Vagina (tissue), 2 donors: ENCODE measurements around the gene SLC22A3. TPM values are rescaled to one million over a fixed set of nuclear protein-coding genes. Genes with fewer than 3 reads are reported as not detected.

Experiments
- DNase-seq, 2 donors: peaks; one replicate each; pipeline ENCODE4 v3.0.0-alpha.2; 2017; ENCODE audit errors: extremely low spot score in 2 of 2
- H3K27ac ChIP-seq: fragments of 200-600 bp; sonication (generic); one replicate; pipeline ENCODE4 v1.5.1; 2019
- H3K27me3 ChIP-seq: fragments of 200-600 bp; sonication (generic); one replicate; pipeline ENCODE4 v1.5.1; 2019
- H3K36me3 ChIP-seq, 2 donors: fragments of 200-600 bp; sonication (generic); one replicate each; pipeline ENCODE4 v1.5.1; 2017 to 2019
- H3K4me1 ChIP-seq: fragments of 200-600 bp; sonication (generic); one replicate; pipeline ENCODE4 v1.5.1; 2019
- H3K4me3 ChIP-seq, 2 donors: fragments of 200-600 bp; sonication (generic); 1 replicate in 1 of 2; 2 replicates in 1 of 2; pipeline ENCODE4 v1.5.1; 2016 to 2019
- H3K9me3 ChIP-seq: fragments of 200-600 bp; sonication (generic); one replicate; pipeline ENCODE4 v1.5.1; 2019
- POLR2A ChIP-seq, 2 donors: fragments of 450-650 bp; IDR thresholded peaks; one replicate each; pipeline ENCODE4 v1.6.1; 2017; ENCODE audit warnings: antibody characterized with exemption in 2 of 2, mild to moderate bottlenecking in 2 of 2, moderate library complexity in 2 of 2
- POLR2AphosphoS5 ChIP-seq, 2 donors: sonication (generic); formaldehyde crosslinking; IDR thresholded peaks; one replicate each; pipeline ENCODE4 v1.9.0; 2017; ENCODE audit warnings: antibody characterized with exemption in 2 of 2, mild to moderate bottlenecking in 2 of 2, low read depth in 1 of 2; ENCODE audit not compliant: insufficient read depth in 1 of 2
- intact Hi-C: fragments of 100-400 bp; cut with DNase I; formaldehyde crosslinking; loops from one replicate; pipeline ENCODE4 v1.15.1; 2023
- total RNA-seq: library from RNA; depleted of rRNA; stranded (reverse); fragments of >200 nt; gene quantifications from one replicate; pipeline ENCODE4 v1.2.3, GENCODE V29; 2016
- TF ChIP-seq, protein P1 (sequence below), 3 experiments: fragments of 450-650 bp in 2 of 3; fragments of 200-600 bp in 1 of 3; sonication (generic) in 1 of 3; IDR thresholded peaks; one replicate each; pipeline ENCODE4 v1.5.1; 2017 to 2019; ENCODE audit warnings: antibody characterized with exemption in 3 of 3, mild to moderate bottlenecking in 2 of 3, moderate library complexity in 2 of 3

The SLC22A3 gene
- total RNA-seq, 1 donor from 2014 or later: 16.5 TPM

- Histone ChIP-seq H3K9me3 (no peaks in the 10 kb centered on the region), H3K4me3 (no peak overlapping the region), H3K36me3 (no peaks in the 10 kb centered on the region), H3K27ac (no peak overlapping the region), H3K4me1 (no peaks in the 10 kb centered on the region), H3K27me3 (no peaks in the 10 kb centered on the region)
- TF ChIP-seq, protein P1, sequence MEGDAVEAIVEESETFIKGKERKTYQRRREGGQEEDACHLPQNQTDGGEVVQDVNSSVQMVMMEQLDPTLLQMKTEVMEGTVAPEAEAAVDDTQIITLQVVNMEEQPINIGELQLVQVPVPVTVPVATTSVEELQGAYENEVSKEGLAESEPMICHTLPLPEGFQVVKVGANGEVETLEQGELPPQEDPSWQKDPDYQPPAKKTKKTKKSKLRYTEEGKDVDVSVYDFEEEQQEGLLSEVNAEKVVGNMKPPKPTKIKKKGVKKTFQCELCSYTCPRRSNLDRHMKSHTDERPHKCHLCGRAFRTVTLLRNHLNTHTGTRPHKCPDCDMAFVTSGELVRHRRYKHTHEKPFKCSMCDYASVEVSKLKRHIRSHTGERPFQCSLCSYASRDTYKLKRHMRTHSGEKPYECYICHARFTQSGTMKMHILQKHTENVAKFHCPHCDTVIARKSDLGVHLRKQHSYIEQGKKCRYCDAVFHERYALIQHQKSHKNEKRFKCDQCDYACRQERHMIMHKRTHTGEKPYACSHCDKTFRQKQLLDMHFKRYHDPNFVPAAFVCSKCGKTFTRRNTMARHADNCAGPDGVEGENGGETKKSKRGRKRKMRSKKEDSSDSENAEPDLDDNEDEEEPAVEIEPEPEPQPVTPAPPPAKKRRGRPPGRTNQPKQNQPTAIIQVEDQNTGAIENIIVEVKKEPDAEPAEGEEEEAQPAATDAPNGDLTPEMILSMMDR (IDR thresholded peaks at IDR 0.05): no peak
- TF ChIP-seq POLR2AphosphoS5 (IDR thresholded peaks at IDR 0.05; ENCODE audit: insufficient read depth in 1 of 2, low read depth in 1 of 2) (no peak), POLR2A (IDR thresholded peaks at IDR 0.05) (no peak)
- DNase-seq: no peak
- intact Hi-C loops: no loop called here
Observed at GRCh38 chr6:160420253-160420968, 72.2 kb downstream of the SLC22A3 start.

- intact Hi-C loops: no loop called here
- no peak for TF ChIP-seq POLR2A (IDR thresholded peaks at IDR 0.05)
- no peak for TF ChIP-seq POLR2AphosphoS5 (IDR thresholded peaks at IDR 0.05; ENCODE audit: insufficient read depth in 1 of 2, low read depth in 1 of 2)
- TF ChIP-seq, protein P1 (IDR thresholded peaks at IDR 0.05): no peak
- Histone ChIP-seq H3K4me1 (no peaks in the 10 kb centered on the region), H3K36me3 (no peaks in the 10 kb centered on the region), H3K9me3 (no peaks in the 10 kb centered on the region), H3K4me3 (no peak overlapping the region), H3K27ac (no peak overlapping the region), H3K27me3 (no peaks in the 10 kb centered on the region)
- DNase-seq: no peak
Observed at GRCh38 chr6:160420969-160421556, 72.9 kb downstream of the SLC22A3 start.

DNA sequence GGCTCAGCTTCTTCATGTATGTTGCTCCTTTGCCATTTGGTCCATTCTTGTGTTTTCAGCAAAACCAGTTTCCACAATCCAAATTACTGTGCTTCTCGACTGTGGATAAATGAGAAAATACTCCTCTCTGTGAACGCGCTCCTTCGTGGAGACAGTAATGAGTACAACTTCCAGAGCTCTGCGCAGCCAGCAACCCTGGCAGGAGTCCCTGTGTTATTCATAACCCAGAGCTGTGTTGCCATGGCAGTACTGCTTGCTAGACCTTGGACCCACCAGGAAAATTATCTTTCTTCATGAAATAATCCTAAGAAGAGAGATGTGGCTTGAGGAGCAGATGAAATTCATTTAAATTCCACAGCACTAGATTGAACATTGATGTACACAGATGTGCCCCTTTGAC, 73.7 kb downstream of the SLC22A3 start:
- intact Hi-C loops: no loop called here
- no peaks in the 10 kb centered on the region for H3K27me3 ChIP-seq
- no peak for DNase-seq
- H3K4me1 ChIP-seq: peaks cover 4% of the 10 kb centered on the region
- no peaks in the 10 kb centered on the region for H3K9me3 ChIP-seq
- no peaks in the 10 kb centered on the region for H3K36me3 ChIP-seq
- no peak for TF ChIP-seq POLR2AphosphoS5 (IDR thresholded peaks at IDR 0.05; ENCODE audit: insufficient read depth in 1 of 2, low read depth in 1 of 2)
- no peak for TF ChIP-seq POLR2A (IDR thresholded peaks at IDR 0.05)
- TF ChIP-seq, protein P1 (IDR thresholded peaks at IDR 0.05): no peak
- no peak overlapping the region for H3K4me3 ChIP-seq
- no peak overlapping the region for H3K27ac ChIP-seq

DNA sequence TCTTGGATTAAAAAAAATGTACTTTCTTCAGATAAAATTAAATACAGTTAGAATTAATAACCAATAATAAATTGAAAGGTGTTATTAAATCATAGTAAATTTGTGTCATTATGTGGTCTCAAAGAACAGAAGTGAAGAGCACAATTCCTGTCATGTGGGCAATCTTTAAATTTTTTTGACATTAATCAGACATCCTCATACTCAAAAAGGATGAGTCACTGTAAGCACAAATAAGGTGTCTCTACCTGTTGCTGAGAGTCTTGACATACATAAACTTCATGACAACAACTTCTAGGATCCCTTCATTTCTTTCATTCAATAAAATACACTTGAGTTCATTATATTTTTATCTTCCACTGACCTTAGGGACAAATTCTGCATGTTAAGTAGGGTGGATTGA, 76.1 kb downstream of the SLC22A3 start:
- Histone ChIP-seq H3K27ac (no peak overlapping the region), H3K4me3 (no peak overlapping the region), H3K4me1 (peaks cover 22% of the 10 kb centered on the region), H3K27me3 (no peaks in the 10 kb centered on the region), H3K36me3 (no peaks in the 10 kb centered on the region), H3K9me3 (no peaks in the 10 kb centered on the region)
- intact Hi-C loops: no loop called here
- TF ChIP-seq POLR2A (IDR thresholded peaks at IDR 0.05) (no peak), POLR2AphosphoS5 (IDR thresholded peaks at IDR 0.05; ENCODE audit: insufficient read depth in 1 of 2, low read depth in 1 of 2) (no peak)
- TF ChIP-seq, protein P1 (IDR thresholded peaks at IDR 0.05): no peak
- DNase-seq: no peak

DNA sequence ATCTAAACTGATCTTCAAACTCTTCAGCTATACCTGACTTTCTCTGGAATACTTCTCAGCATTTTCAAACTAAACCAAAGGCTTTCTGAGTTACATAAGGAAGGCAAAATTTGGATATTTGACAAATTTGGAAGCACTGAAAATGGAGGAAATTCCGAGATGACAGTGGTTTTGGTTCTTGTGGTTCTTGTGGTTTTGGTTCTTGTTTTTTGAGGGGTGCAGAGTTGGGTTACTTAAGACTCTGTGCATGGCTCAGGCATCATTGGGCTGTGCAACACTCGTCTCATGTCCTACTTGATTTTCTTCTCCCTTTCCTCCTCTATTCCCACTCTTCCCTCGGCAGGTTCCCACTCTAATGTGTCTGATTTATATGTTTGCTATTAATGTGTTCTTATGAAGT, 78.0 kb downstream of the SLC22A3 start:
- no peaks in the 10 kb centered on the region for H3K9me3 ChIP-seq
- H3K4me3 ChIP-seq: no peak overlapping the region
- intact Hi-C loops: no loop called here
- TF ChIP-seq, protein P1 (IDR thresholded peaks at IDR 0.05): no peak
- no peak for TF ChIP-seq POLR2A (IDR thresholded peaks at IDR 0.05)
- no peak for TF ChIP-seq POLR2AphosphoS5 (IDR thresholded peaks at IDR 0.05; ENCODE audit: insufficient read depth in 1 of 2, low read depth in 1 of 2)
- peaks cover 35% of the 10 kb centered on the region for H3K4me1 ChIP-seq
- H3K36me3 ChIP-seq: no peaks in the 10 kb centered on the region
- no peaks in the 10 kb centered on the region for H3K27me3 ChIP-seq
- DNase-seq: no peak
- H3K27ac ChIP-seq: no peak overlapping the region
